HG02588 (cell line): ENCODE data around the gene FNBP1.
"Not testable (repeated sequence)": the region's sequence is repeated elsewhere in the genome, so short reads cannot be mapped to it uniquely, and the experiment has no call there.

Experiments
- ATAC-seq: cut with Tn5 transposase; IDR thresholded peaks from one replicate; pipeline ENCODE4 v1.9.1; 2021; ENCODE audit warnings: mild to moderate bottlenecking, moderate library complexity; ENCODE audit not compliant: unreplicated experiment

The FNBP1 gene

GRCh38 chr9:129895376-129896268 lies 147.4 kb downstream of the FNBP1 start:
- ATAC-seq: no peak

GRCh38 chr9:129894120-129894823 lies 148.7 kb downstream of the FNBP1 start:
- no peak for ATAC-seq

DNA sequence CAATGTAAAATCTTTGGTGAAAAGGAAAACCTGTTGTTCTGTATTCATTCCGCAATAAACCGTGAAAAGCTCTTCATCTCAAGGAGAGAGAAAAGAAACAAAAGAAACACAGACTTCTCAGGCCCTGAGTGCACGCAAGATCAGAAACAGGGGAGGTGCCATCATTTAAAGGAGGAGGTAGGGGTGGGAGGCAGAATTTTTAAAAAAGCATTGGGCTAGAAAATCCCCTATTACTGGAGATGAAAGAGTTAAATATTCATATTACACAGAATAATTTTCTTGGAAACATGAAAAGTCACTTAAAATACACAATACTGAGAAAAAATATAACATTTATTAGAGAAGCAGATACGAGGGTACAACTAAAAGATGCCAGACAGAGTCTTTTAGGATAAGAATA lies 151.4 kb downstream of the FNBP1 start:
- no peak for ATAC-seq

- not testable (repeated sequence) for ATAC-seq
Measured at GRCh38 chr9:129890718-129891299, 152.2 kb downstream of the FNBP1 start.

GRCh38 chr9:129889941-129890717 lies 152.9 kb downstream of the FNBP1 start:
- ATAC-seq: no peak

GRCh38 chr9:129889122-129889940 lies 153.7 kb downstream of the FNBP1 start:
- no peak for ATAC-seq

GRCh38 chr9:129888293-129889121 lies 154.5 kb downstream of the FNBP1 start:
- peak; percentile 55 for ATAC-seq

- no peak for ATAC-seq
Measured at GRCh38 chr9:129887334-129888292, 155.4 kb downstream of the FNBP1 start.

GRCh38 chr9:129886226-129887174 lies 156.5 kb downstream of the FNBP1 start:
- ATAC-seq: no peak

- peak; percentile 25 for ATAC-seq
Measured at GRCh38 chr9:129885670-129886106, 157.3 kb downstream of the FNBP1 start.

DNA sequence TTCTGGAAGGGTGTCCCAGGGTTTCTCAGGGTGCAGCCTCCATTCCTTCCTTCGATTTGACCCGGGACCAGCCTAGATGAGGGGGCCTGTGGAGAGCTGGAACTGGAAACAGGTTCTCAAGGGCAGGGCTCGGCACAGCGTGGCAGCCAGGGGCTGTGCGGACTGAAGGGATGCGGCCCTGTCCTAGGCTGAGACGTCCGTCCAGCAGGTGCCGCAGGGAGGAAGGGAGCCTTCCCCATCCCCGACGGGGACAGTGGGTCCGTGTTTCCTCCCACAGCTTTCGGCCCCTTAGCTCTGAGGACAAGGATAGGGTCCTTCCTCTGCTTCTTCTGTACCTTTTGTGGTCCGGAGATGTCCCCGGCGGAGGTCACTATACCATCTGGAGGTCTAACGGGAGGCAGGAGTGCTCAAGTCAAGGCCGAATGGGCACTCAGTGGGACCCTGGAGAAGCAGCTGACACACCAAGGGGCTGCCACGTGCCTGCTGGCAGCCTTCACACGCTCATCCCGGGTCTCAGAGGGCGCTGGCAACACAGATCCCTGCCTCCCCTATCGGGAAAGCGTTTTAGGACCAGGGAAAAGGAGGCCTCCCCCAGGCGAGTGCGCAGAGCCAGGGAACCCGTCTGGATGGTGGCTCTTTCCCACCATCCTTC lies 157.8 kb downstream of the FNBP1 start:
- no peak for ATAC-seq

DNA sequence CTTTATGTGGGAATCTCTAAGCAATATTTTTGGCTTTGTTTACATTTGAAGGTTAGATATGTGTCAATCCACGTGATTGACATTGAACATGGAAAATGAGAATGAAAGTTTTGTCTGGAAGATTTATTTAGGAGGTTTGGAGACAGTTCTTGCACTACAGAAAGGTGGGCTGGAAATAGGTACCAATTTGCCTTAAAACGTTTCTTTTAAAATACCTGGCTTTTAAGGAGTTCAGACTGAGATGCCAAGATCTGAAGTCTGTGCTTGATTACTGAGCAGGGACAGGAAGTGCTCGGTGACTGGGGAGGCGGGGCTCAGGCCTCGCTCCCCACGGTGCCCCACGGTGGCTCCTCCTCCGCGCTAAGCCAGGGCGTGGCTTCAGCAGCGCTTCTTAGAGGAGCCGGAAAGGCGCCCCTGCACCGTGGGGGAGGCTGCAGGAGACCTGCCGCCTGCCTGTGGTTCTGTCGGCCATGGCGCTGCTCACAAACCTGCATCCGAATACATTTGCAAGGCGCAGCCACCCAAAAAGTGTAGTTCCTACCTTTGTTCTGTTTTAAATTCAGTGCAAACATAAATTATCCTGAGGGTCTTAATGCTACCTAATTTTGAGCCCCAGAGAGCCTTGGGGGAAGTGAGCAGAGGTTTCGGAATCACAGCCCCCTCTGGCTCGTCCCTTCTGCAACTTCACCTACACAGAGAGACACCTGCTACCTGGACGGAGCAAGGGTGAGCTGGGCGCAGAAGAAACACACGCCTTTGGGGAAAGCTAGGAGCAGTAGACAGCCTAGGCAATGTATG lies 158.6 kb downstream of the FNBP1 start:
- ATAC-seq: no peak

- no peak for ATAC-seq
Measured at GRCh38 chr9:129881547-129882324, 161.3 kb downstream of the FNBP1 start.

- no peak for ATAC-seq
Measured at GRCh38 chr9:129880654-129881546, 162.1 kb downstream of the FNBP1 start.
